Aorta (tissue), 5 donors: ENCODE results near the gene MEIOB. TPM values are rescaled to one million over a fixed set of nuclear protein-coding genes. Genes with fewer than 3 reads are reported as not detected.
A peak's percentile ranks its signal among the peaks of the same experiment; 100 is the strongest.

Source experiments
- ATAC-seq: fragments of 200-7000 bp; cut with Tn5 transposase; one replicate; pipeline ENCODE4 v1.9.1; 2022; ENCODE audit warnings: moderate library complexity; ENCODE audit not compliant: low FRiP score
- DNase-seq, 2 donors: peaks; one replicate each; pipeline ENCODE4 v3.0.0-alpha.2; 2020
- H3K27ac ChIP-seq, 2 donors: one replicate each; pipeline ENCODE4 v1.5.1; 2013; ENCODE audit warnings: low read length in 2 of 2, mild to moderate bottlenecking in 2 of 2, moderate library complexity in 2 of 2, control low read depth in 1 of 2, inconsistent platforms in 1 of 2, low read depth in 1 of 2
- H3K27me3 ChIP-seq, 2 donors: one replicate each; pipeline ENCODE4 v1.6.1; 2013; ENCODE audit warnings: control low read depth in 1 of 2, low read length in 1 of 2, mild to moderate bottlenecking in 1 of 2, moderate library complexity in 1 of 2; ENCODE audit not compliant: insufficient read depth in 2 of 2, control insufficient read depth in 1 of 2
- H3K36me3 ChIP-seq, 2 donors: one replicate each; pipeline ENCODE4 v1.6.1; 2013; ENCODE audit warnings: control low read depth in 1 of 2, low read length in 1 of 2, mild to moderate bottlenecking in 1 of 2; ENCODE audit not compliant: insufficient read depth in 2 of 2, control insufficient read depth in 1 of 2
- H3K4me1 ChIP-seq, 2 donors: one replicate each; pipeline ENCODE4 v1.6.1; 2013; ENCODE audit warnings: low read length in 2 of 2, control low read depth in 1 of 2, mild to moderate bottlenecking in 1 of 2, moderate library complexity in 1 of 2; ENCODE audit not compliant: insufficient read depth in 2 of 2, control insufficient read depth in 1 of 2
- H3K4me3 ChIP-seq, 2 donors: one replicate each; pipeline ENCODE4 v1.5.1; 2013; ENCODE audit warnings: low read length in 2 of 2, control low read depth in 1 of 2, mild to moderate bottlenecking in 1 of 2
- H3K9me3 ChIP-seq: one replicate; pipeline ENCODE4 v1.6.1; 2013; ENCODE audit warnings: mild to moderate bottlenecking, low read length; ENCODE audit not compliant: control insufficient read depth
- WGBS, 2 donors: extraction: QIAGEN DNeasy Blood & Tissue Kit; methylation state at CpG; one replicate each; pipeline ENCODE4 v1.1.7; 2013; 5-methylcytosine and 5-hydroxymethylcytosine counted together
- intact Hi-C, 2 donors: fragments of 100-400 bp; cut with DNase I; formaldehyde crosslinking; loops; one replicate each; pipeline versions ENCODE4 v1.14.2 to v1.15.0; 2022
- polyA plus RNA-seq, 2 donors: library from polyadenylated mRNA; stranded (reverse); fragments of 200-250 nt; gene quantifications; one replicate each; pipeline ENCODE4 v1.2.3, GENCODE V29; 2013
- total RNA-seq, 2 donors: library from RNA; stranded (reverse); fragmentation: NEBNext Ultra II Directional; extraction: Animal tissue kit (Norgen Biotek cat#: 25700); gene quantifications; one replicate each; pipeline ENCODE4 v1.2.1, GENCODE V29; 2021
- donor health status: healthy with polysubstance abuse.
- donor health status: Bipolar disorder and iron deficiency.
- donor health status: DM: no; HTN: no; CAD: no.
- donor health status: DM: no; HTN: no; CAD: no.
- donor health status: DM: yes; HTN: yes; CAD: no.

The MEIOB gene
- total and polyA plus RNA-seq, 4 donors: not detected

- Histone ChIP-seq H3K27ac (no peak overlapping the region), H3K27me3 (no peaks in the 10 kb centered on the region), H3K36me3 (no peaks in the 10 kb centered on the region), H3K4me1 (no peaks in the 10 kb centered on the region), H3K9me3 (no peaks in the 10 kb centered on the region), H3K4me3 (no peak overlapping the region)
- intact Hi-C loops: no loop called here
- peak in 1 of 2 donors; percentile 63 for DNase-seq
- no peak for ATAC-seq
- WGBS, 2 donors: 89 to 94% methylated on average over 16 of the region's 16 CpGs
Observed at GRCh38 chr16:1822801-1823200, 49.2 kb downstream of the MEIOB start.

DNA sequence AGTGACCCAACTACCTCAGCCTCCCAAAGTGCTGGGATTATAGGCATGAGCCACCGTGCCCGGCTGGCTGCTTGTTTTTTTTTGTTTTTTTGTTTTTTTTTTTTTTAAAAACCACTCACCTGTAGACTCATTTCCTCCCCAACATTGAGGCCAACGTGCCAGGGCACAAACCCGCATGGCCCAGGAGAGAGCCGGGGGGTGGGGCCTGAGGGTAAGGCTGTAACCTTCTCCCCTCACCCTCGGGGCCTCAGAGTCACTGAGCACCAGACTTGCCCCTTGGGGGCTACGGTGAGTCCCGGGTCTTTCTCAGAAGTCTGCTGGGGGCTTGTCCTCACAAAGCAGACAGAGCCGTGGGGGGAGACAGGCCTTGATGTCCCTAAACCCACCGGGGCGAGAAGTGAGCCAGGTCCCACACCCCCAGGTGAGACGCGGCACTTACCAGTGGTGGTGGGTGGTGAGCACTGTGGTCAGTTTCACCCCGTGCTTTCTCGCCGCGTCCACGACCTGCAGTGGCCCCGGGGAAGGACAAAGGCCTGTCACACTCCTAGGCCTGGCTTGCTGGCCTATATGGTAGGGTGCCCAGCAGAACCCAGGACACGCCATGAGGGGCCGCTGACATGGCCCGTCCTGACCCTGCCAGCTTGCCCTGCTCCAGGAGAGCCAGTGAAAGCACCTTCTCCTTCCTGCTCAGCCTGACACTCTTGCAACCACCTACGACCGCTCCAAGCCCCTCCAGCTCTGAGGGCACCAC is 49.9 kb downstream of the MEIOB start:
- DNase-seq: peak in 1 of 2 donors; percentile 46
- Histone ChIP-seq H3K4me1 (no peaks in the 10 kb centered on the region), H3K4me3 (no peak overlapping the region), H3K36me3 (no peaks in the 10 kb centered on the region), H3K27me3 (no peaks in the 10 kb centered on the region), H3K9me3 (no peaks in the 10 kb centered on the region), H3K27ac (no peak overlapping the region)
- ATAC-seq: no peak
- intact Hi-C loops: no loop called here
- 93 to 97% methylated on average over 24 of the region's 24 CpGs for WGBS, 2 donors

GRCh38 chr16:1820946-1821290 is 51.0 kb downstream of the MEIOB start:
- 87 to 90% methylated on average over 12 of the region's 12 CpGs for WGBS, 2 donors
- H3K4me1 ChIP-seq: no peaks in the 10 kb centered on the region
- no peak overlapping the region for H3K4me3 ChIP-seq
- no peak overlapping the region for H3K27ac ChIP-seq
- peaks cover 0 to 6% of the 10 kb centered on the region in 2 donors for H3K36me3 ChIP-seq
- no peaks in the 10 kb centered on the region for H3K9me3 ChIP-seq
- ATAC-seq: no peak
- intact Hi-C loops: no loop called here
- no peak for DNase-seq
- H3K27me3 ChIP-seq: no peaks in the 10 kb centered on the region

DNA sequence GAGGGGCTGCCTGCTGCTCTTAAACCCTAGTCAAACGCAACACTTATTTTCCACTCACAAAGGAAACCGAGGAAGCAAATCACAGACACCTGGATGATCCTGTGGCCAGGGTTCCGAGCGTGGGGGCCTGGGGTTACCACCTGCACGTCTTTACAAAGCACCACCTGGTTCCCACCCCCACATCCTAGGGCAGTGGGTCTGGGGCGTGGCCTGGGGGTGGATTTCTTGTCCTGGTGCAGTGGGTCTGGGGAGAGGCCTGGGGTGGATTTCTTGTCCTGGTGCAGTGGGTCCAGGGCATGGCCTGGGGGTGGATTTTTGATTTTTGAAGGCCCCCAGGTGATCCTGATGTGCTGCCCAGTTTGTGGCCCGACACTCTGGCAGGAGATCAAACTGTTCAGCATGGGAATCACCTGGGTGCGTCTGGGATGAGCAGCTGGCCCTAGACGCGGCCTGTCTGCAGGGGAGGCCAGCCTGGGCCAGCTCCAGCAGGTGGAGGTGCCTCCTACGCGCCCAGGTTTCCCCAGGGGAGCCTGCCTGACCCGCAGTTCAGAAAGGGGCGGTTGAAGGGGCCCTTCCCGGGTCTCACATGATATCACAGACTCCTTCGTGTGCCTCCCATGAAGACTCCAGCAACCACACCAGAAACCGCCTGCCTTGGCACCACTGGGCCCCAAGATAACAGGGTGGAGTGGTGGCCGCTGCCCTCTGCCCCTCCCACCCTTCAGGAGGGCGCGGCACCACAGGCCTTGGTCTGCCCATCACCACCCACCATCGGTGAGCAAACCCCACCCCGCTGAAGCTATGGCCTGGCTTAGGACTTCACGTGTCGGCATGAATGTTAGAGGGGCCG is 51.6 kb downstream of the MEIOB start:
- Histone ChIP-seq H3K36me3 (peaks cover 0 to 6% of the 10 kb centered on the region in 2 donors), H3K4me1 (no peaks in the 10 kb centered on the region), H3K27ac (no peak overlapping the region), H3K27me3 (no peaks in the 10 kb centered on the region), H3K9me3 (no peaks in the 10 kb centered on the region), H3K4me3 (no peak overlapping the region)
- intact Hi-C loops: no loop called here
- WGBS, 2 donors: 90 to 91% methylated on average over 24 to 25 of the region's 25 CpGs
- ATAC-seq: no peak
- DNase-seq: no peak

- Histone ChIP-seq H3K27me3 (no peaks in the 10 kb centered on the region), H3K4me3 (no peak overlapping the region), H3K4me1 (no peaks in the 10 kb centered on the region), H3K27ac (no peak overlapping the region), H3K9me3 (no peaks in the 10 kb centered on the region), H3K36me3 (peaks cover 0 to 6% of the 10 kb centered on the region in 2 donors)
- ATAC-seq: no peak
- WGBS, 2 donors: 91% methylated on average over 15 of the region's 15 CpGs
- DNase-seq: no peak
- intact Hi-C loops: no loop called here
Observed at GRCh38 chr16:1819611-1820010, 52.4 kb downstream of the MEIOB start.

DNA sequence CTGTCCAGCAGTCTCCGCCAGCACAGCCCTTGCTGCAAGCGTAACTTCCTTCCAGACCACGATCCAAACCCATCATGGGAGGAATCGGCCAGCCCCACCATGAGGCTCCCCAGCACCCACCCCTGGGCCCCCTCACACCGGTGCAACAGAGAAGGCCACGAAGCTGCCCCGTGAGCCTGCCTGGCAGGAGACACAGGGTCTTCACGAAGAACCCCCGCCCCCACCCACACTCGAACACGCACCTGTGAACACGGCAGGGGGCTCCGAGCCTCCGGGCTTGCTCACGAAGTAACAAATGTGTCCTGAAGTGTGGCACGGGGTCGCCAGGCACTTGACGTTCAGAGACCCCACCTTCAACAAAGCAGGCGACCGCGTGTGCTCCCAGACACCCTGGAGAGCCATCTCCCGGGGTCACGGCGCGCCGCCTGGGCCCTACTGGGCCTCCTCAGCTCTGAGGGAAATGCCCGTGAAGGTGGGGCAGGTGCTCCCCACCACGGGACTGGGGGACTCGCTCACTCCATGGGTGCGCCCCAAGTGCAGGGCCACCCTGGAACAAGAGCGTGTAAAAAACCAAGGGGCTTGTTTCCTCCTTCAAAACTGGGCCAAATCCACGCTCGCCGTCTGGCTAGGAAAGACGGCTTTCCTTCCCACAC is 53.0 kb downstream of the MEIOB start:
- H3K27me3 ChIP-seq: no peaks in the 10 kb centered on the region
- no peak overlapping the region for H3K27ac ChIP-seq
- no peak overlapping the region for H3K4me3 ChIP-seq
- intact Hi-C loops: no loop called here
- WGBS, 2 donors: 93% methylated on average over 35 of the region's 35 CpGs
- H3K36me3 ChIP-seq: peaks cover 0 to 6% of the 10 kb centered on the region in 2 donors
- no peaks in the 10 kb centered on the region for H3K9me3 ChIP-seq
- DNase-seq (no peak), ATAC-seq (no peak)
- H3K4me1 ChIP-seq: no peaks in the 10 kb centered on the region

- intact Hi-C loops: no loop called here
- Histone ChIP-seq H3K4me3 (no peak overlapping the region), H3K4me1 (no peaks in the 10 kb centered on the region), H3K36me3 (peaks cover 0 to 6% of the 10 kb centered on the region in 2 donors), H3K27me3 (no peaks in the 10 kb centered on the region), H3K27ac (no peak overlapping the region), H3K9me3 (no peaks in the 10 kb centered on the region)
- ATAC-seq (no peak), DNase-seq (no peak)
- WGBS, 2 donors: 94 to 95% methylated on average over 23 to 27 of the region's 27 CpGs
Observed at GRCh38 chr16:1818204-1818872, 53.6 kb downstream of the MEIOB start.

DNA sequence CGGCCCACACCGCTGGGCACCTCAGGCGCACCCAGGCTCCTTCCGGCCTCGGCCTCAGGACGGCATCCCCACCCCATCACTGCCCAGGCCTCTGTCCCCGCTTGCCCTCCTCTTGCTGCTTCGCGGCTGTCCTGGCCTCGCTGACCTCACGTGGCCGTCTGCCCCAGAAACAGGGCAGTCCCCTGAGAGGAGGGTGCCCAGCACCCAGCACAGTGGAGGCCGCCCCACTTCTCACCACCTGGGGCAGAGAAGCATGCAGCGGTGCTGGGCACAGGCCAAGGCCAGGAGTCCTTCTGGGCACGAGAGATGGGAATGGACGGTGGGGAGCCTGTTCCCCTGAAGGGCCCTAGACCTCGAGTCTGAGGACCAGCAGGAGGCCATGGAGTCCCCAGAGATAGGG is 54.2 kb downstream of the MEIOB start:
- no peak overlapping the region for H3K27ac ChIP-seq
- H3K4me1 ChIP-seq: no peaks in the 10 kb centered on the region
- H3K27me3 ChIP-seq: no peaks in the 10 kb centered on the region
- no peaks in the 10 kb centered on the region for H3K9me3 ChIP-seq
- ATAC-seq (no peak), DNase-seq (no peak)
- WGBS, 2 donors: 87 to 91% methylated on average over 17 of the region's 17 CpGs
- no peak overlapping the region for H3K4me3 ChIP-seq
- H3K36me3 ChIP-seq: peaks cover 0 to 6% of the 10 kb centered on the region in 2 donors
- intact Hi-C loops: no loop called here
